Left lung (tissue), 10 donors: Measurements from ENCODE around the gene QPRT. TPM values are rescaled to one million over a fixed set of nuclear protein-coding genes. Genes with fewer than 3 reads are reported as not detected.
"Not testable (repeated sequence)": the region's sequence is repeated elsewhere in the genome, so short reads cannot be mapped to it uniquely, and the experiment has no call there.

Experiments
- ATAC-seq: fragments of 200-7000 bp; cut with Tn5 transposase; one replicate; pipeline ENCODE4 v1.9.1; 2020; ENCODE audit warnings: moderate library complexity
- DNase-seq, 4 donors: peaks; one replicate each; pipeline ENCODE4 v3.0.0-alpha.2; 2013 to 2020
- H3K27ac ChIP-seq, 2 donors: fragments of 200-600 bp; sonication (generic) in 1 of 2; one replicate each; pipeline versions ENCODE4 v1.5.0 to v1.8.0; 2020 to 2021
- H3K27me3 ChIP-seq, 2 donors: fragments of 200-600 bp; sonication (generic) in 1 of 2; one replicate each; pipeline versions ENCODE4 v1.5.0 to v1.8.0; 2020 to 2021
- H3K36me3 ChIP-seq, 2 donors: fragments of 200-600 bp; sonication (generic) in 1 of 2; one replicate each; pipeline versions ENCODE4 v1.5.0 to v1.8.0; 2020 to 2021
- H3K4me1 ChIP-seq, 2 donors: fragments of 200-600 bp; one replicate each; pipeline ENCODE4 v1.8.0; 2021
- H3K4me3 ChIP-seq, 2 donors: fragments of 200-600 bp; sonication (generic) in 1 of 2; one replicate each; pipeline versions ENCODE4 v1.5.0 to v1.8.0; 2020 to 2021; ENCODE audit warnings: mild to moderate bottlenecking in 1 of 2
- H3K9me3 ChIP-seq, 2 donors: fragments of 200-600 bp; sonication (generic) in 1 of 2; one replicate each; pipeline versions ENCODE4 v1.5.0 to v1.8.0; 2020 to 2021
- CTCF ChIP-seq, 2 donors: fragments of 200-600 bp; sonication (generic) in 1 of 2; IDR thresholded peaks; one replicate each; pipeline versions ENCODE4 v1.5.0 to v1.8.0; 2021; ENCODE audit warnings: antibody characterized with exemption in 2 of 2
- intact Hi-C, 2 donors: fragments of 100-400 bp; cut with DNase I; formaldehyde crosslinking; loops; one replicate each; pipeline versions ENCODE4 v1.11.2 to v1.14.2; 2022
- polyA plus RNA-seq, 6 donors: library from polyadenylated mRNA; unstranded; fragments of 120-200 nt; gene quantifications; one replicate each; pipeline ENCODE4 v1.2.1, GENCODE V29; 2013; ENCODE audit not compliant: insufficient read length in 6 of 6
- total RNA-seq, 2 donors: library from RNA; stranded (reverse); fragmentation: NEBNext Ultra II Directional; extraction: Animal tissue kit (Norgen Biotek cat#: 25700); gene quantifications; one replicate each; pipeline ENCODE4 v1.2.1, GENCODE V29; 2021
- donor health status: DM: no; HTN: yes; CAD: no.
- donor health status: DM: no; HTN: no; CAD: no.

Gene QPRT
- total and polyA plus RNA-seq, 8 donors: 21.9 to 58.8 (median 52.1) TPM

GRCh38 chr16:29705030-29705429, 26.1 kb downstream of the QPRT start:
- Histone ChIP-seq H3K27me3 (peaks cover 0 to 10% of the 10 kb centered on the region in 2 donors), H3K27ac (no peak overlapping the region), H3K9me3 (no peaks in the 10 kb centered on the region), H3K4me3 (no peak overlapping the region), H3K36me3 (no peaks in the 10 kb centered on the region), H3K4me1 (peaks cover 0 to 4% of the 10 kb centered on the region in 2 donors)
- TF ChIP-seq CTCF (IDR thresholded peaks at IDR 0.05): no peak
- ATAC-seq: no peak
- DNase-seq: no peak
- intact Hi-C loops: loop anchor here in 1 of 2 donors (10.0 kb wide), 1 partner anchor 300 kb away; no protein-coding TSS in a partner anchor

GRCh38 chr16:29707160-29707559, 28.2 kb downstream of the QPRT start:
- intact Hi-C loops: loop anchor here in 1 of 2 donors (10.0 kb wide), 1 partner anchor 298 kb away; no protein-coding TSS in a partner anchor
- not testable (repeated sequence) for H3K4me3 ChIP-seq, H3K27me3 ChIP-seq, DNase-seq, H3K36me3 ChIP-seq, ATAC-seq, H3K9me3 ChIP-seq, H3K27ac ChIP-seq
- peaks cover 0 to 21% of the 10 kb centered on the region in 2 donors for H3K4me1 ChIP-seq

- DNase-seq (no peak), ATAC-seq (no peak)
- Histone ChIP-seq H3K27ac (no peak overlapping the region), H3K36me3 (no peaks in the 10 kb centered on the region), H3K27me3 (no peaks in the 10 kb centered on the region), H3K4me3 (no peak overlapping the region), H3K4me1 (peaks cover 0 to 21% of the 10 kb centered on the region in 2 donors), H3K9me3 (no peaks in the 10 kb centered on the region)
- TF ChIP-seq CTCF (IDR thresholded peaks at IDR 0.05): no peak
- intact Hi-C loops: loop anchor here in 1 of 2 donors (10.0 kb wide), 1 partner anchor 296 kb away; no protein-coding TSS in a partner anchor
Observed at GRCh38 chr16:29708917-29709600, 30.1 kb downstream of the QPRT start.

- H3K36me3 ChIP-seq, DNase-seq, ATAC-seq, H3K27ac ChIP-seq, H3K9me3 ChIP-seq, H3K27me3 ChIP-seq, H3K4me3 ChIP-seq: not testable (repeated sequence)
- intact Hi-C loops: loop anchor here in 1 of 2 donors (10.0 kb wide), 1 partner anchor 295 kb away; no protein-coding TSS in a partner anchor
- peaks cover 0 to 21% of the 10 kb centered on the region in 2 donors for H3K4me1 ChIP-seq
Observed at GRCh38 chr16:29709657-29710056, 30.7 kb downstream of the QPRT start.

- Histone ChIP-seq H3K27me3 (no peaks in the 10 kb centered on the region), H3K4me3 (no peak overlapping the region), H3K4me1 (peaks cover 0 to 21% of the 10 kb centered on the region in 2 donors), H3K27ac (no peak overlapping the region), H3K36me3 (no peaks in the 10 kb centered on the region), H3K9me3 (no peaks in the 10 kb centered on the region)
- DNase-seq: peak in 2 of 4 donors; percentile 35 to 46
- intact Hi-C loops: no loop called here
- peak; percentile 57 for TF ChIP-seq CTCF (IDR thresholded peaks at IDR 0.05)
- peak; percentile 93 for ATAC-seq
Observed at GRCh38 chr16:29710227-29711219, 31.5 kb downstream of the QPRT start.

GRCh38 chr16:29712809-29713208, 33.8 kb downstream of the QPRT start:
- Histone ChIP-seq H3K4me1 (peaks cover 0 to 21% of the 10 kb centered on the region in 2 donors), H3K27ac (no peak overlapping the region), H3K36me3 (no peaks in the 10 kb centered on the region), H3K4me3 (no peak overlapping the region), H3K27me3 (no peaks in the 10 kb centered on the region), H3K9me3 (no peaks in the 10 kb centered on the region)
- ATAC-seq (no peak), DNase-seq (no peak)
- no peak for TF ChIP-seq CTCF (IDR thresholded peaks at IDR 0.05)
- intact Hi-C loops: no loop called here
